SK-N-DZ (cell line): ENCODE measurements around the gene TMEM267.
"Not testable (repeated sequence)": the region's sequence is repeated elsewhere in the genome, so short reads cannot be mapped to it uniquely, and the experiment has no call there.

Experiments used
- DNase-seq: peaks from one replicate; pipeline ENCODE4 v3.0.0-alpha.2; 2015; ENCODE audit warnings: low spot score

TMEM267 gene

DNA sequence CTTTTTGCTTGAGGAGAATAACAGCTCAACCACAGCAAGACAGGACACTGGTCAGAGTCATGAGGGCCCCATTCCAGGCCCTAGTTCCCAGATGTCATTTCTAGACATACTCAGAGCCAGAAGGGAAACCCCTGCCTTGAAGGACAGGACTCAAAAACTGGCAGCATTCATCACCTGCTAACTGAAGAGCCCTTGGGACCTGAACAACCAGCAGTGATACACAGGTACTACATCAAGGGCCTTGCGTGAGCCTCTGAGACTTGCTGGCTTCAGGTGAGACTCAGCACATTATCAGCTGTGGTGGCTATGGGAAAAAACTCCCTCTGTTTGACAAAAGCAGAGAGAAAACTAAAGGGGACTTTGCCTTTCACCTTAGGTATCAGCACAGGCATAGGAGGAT is 22.6 kb downstream of the TMEM267 start:
- no peak for DNase-seq

DNA sequence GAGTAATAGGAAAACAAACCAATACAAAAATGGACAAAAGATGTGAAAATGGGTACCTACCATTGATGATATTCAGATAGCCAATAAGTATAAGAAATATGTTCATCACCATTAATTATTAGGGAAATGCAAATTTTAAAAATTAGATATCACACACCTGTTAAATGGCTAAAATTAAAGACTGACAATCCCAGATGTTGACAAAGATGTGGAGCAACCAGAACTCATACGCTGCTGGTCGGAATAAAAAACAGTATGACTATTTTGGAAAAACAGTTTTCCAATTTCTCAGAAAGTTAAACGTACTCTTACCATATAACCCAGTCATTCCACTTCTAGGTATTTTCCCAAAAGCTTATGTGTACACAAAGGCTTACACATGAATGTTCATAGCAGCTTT is 27.1 kb downstream of the TMEM267 start:
- no peak for DNase-seq

DNA sequence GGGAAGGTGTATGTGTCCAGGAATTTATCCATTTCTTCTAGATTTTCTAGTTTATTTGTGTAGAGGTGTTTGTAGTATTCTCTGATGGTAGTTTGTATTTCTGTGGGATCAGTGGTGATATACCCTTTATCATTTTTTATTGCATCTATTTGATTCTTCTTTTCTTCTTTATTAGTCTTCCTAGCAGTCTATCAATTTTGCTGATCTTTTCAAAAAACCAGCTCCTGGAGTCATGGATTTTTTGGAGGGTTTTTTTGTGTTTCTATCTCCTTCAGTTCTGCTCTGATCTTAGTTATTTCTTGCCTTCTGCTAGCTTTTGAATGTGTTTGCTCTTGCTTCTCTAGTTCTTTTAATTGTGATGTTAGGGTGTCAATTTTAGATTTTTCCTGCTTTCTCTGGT is 42.1 kb downstream of the TMEM267 start:
- not testable (repeated sequence) for DNase-seq

DNA sequence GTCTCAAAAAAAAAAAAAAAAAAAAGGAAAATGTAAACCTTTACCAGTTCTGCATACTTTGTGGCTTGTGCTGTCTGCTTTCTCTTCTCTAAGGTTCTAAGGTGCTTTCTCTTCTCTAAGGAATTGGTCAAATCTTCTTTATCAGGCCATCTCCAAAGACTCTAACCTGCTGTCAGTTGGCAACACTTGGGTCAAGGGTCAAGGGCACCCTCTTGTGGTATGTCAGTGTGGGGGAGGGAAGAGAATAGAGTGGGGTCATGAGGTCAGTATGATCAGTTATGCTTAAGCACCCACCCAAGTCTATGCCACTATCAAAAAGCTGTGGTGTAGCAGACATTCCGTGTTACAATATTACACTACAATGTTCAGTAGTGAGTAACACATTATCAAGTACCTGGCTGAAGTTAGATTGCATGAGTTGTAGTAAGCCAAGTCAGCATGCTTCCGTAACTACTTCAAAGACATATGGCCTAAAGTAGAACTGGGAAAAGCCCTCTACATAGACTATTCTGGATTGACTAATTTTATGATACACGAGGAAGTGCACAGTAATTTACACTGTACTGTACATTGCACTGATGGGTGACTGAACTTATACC is 46.5 kb downstream of the TMEM267 start:
- DNase-seq, result no peak

DNA sequence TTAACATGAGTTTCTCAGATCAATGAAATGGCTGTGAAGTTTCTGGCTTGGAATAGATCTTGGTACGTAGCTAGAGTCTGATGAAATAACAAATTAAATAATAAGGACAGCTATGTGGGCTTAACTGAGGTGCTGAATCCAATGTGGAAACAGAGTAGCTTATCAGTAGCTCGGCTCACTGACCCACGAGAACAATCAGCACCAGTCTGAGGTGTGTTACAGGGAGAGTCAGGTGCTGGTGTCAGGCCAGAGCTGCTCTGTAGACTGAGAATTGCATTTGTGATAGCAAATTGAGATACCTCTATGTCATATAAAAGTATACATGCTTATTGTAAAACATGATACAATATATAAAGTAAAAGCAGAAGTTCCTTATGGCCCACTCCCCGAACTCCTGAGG is 50.3 kb downstream of the TMEM267 start:
- no peak for DNase-seq

DNA sequence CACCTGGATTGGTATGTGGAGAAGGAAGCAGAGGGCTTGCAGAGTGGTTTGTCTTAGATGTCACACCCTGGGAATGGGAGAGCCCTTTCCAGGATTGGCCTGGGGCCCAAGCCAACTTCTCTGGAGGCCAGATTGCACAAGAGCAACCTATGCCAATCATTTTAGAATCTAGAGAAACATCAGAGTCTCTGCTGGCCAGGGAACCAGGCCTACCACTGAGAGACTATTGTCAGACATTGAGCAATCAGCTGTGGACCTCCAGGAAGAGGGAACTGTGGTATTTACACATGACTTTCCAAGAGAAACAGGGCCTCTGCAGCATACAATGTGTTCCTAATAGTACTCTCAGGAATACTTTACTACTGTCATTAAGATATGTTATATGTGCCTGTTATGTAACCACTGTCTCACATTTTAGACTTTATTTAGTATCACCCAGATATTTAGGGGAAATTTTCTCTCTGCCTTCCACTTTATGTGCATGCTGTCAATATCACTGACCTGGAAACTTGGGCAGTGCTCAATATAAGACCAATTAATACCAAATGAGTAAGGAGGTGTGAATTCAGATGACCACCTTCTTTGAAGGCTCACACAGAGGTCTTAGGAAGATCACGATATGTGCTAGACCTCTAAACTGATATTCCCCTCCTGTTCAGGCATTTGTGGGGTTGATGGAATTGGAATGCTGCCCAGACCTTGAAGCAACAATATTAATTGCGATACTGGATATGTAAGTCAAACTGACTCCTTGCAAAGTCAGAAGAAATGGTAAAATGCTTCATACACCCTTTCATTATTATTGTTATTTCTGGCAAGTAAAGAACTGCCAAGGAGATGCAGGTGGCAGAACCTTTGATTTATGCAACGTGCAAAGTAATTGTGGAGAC is 50.9 kb downstream of the TMEM267 start:
- no peak for DNase-seq

DNA sequence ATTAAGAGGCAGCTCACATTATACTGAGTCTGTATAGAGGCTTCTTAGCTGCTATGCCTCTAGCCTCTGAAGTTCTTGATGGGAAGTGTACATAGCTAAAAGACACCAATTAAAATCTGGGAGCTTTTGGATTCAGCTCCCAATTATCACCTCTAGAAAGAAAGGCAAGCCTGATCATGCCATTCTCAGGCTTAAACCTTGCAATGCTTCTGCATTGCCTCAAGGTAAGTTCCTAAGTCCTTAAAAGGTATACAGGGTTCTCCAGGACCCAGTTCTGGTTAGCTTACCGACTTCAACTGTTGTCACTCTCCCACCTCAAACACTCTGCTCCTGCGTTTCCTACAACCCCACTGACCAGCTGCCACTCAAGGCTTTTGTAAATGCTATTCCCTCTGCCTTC is 54.0 kb downstream of the TMEM267 start:
- no peak for DNase-seq

DNA sequence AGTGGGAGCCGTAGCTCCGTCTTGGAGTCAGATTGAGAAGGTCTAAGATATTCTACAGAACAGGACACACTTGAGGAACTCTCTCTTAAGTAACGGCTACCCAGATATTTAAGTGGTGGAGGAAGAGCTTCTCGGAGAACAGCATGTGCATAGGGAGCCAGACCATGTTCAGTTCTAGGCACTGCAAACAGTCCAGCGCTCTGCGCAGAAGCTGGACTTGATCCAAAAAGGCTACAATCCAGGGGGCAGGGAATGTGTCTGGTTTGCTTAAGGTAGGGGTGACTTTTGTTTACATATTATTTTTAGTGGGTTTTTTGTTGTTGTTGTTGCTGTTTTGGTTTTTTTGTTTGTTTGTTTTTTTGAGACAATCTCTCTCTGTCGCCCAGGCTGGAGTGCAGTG is 54.6 kb downstream of the TMEM267 start:
- no peak for DNase-seq

DNA sequence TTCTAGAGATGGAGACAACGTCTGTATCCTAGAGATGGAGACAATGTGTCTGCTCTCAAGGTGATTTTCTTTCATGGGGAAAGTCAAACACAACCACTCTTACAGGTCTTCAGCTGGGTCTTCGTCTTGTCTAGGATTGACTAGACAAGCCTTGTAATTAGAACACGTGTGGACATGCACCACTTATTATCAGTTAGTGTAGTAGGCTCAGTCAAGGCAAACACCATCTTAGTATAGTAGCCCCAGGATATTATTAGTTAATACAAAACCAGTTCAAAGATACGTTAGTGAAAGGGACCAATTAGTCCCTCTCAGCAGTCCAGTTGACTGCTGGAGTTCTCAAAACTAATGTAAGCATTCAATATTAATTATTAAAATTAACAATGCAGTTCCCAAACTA is 56.4 kb downstream of the TMEM267 start:
- no peak for DNase-seq

DNA sequence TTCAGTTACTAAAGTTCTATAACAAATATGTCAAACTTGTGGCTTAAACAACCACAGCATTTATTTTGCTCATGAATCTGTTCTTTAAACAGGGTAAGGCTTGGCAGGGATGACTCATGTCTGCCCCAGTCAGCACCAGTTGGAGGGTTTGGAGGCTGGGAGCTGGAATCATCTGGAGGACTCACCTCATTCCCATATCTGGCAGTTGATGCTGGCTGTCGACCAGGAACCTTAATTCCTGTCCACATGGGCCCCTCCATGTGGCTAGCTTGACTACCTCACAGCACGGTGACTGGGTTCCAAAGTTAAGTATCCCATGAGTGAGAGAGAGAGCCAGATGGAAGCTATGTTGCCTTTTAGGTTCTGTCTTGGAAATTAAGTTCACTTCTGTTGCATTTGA is 57.7 kb downstream of the TMEM267 start:
- DNase-seq, result no peak

DNA sequence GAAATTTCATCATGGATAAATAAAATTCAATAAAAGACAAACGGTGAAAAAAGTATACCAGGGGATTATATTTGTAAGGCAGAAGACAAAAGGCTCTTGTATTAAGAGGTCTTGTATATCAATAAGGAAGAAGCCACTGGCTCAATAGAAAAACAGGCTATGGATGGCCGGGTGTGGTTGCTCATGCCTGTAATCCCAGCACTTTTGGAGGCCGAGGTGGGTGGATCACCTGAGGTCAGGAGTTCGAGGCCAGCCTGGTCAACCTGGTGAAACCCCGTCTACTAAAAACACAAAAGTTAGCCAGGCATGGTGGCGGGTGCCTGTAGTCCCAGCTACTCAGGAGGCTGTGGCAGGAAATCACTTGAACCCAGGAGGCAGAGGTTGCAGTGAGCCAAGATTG is 60.6 kb downstream of the TMEM267 start:
- not testable (repeated sequence) for DNase-seq

DNA sequence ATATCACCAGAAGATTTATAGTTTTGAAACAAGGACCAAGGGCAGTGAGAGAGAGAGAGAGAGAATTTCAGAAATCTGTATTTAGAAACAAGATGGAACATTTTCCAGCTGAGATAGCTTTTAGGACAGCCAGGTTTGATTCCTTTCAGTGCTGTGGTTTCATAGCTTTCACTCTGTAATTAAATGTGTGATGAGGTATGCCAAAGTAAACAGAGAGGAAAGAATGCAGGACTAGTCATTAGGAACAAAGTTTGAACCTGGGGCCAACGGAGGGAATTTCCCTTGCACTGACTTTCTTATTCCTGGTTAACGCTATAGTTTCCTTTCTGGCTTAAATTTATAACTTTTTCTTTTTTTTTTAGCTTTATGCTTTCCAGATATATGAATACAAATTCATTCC is 61.5 kb downstream of the TMEM267 start:
- DNase-seq, result no peak

DNA sequence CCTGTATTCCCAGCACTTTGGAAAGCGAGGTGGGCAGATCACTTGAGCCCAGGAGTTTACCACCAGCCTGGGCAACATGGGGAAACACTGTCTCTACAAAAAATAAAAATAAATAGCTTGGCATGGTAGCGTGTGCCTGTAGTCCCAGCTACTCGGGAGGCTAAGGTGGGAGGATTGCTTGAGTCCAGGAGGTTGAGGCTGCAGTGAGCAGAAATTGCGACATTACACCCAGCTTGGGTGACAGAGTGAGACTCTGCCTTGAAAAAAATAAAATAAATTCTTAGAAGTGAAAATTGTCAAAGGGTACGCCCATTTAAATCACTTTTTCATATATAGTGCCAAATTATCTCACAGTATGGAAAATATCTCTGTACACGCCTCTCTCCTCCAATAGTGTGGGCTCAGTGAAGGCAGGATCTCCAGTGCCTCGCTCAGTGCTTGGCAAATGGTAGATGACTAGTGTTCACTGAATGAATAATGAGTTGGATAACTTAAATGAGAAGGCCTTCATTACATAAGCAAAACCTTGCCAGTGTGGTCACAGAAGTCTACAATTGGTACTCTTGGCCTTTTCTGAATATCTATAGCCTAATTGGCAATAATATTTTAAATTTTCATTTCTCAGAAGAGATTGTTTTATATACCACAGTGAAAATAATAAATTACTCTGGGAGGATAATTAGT is 62.1 kb downstream of the TMEM267 start:
- no peak for DNase-seq

DNA sequence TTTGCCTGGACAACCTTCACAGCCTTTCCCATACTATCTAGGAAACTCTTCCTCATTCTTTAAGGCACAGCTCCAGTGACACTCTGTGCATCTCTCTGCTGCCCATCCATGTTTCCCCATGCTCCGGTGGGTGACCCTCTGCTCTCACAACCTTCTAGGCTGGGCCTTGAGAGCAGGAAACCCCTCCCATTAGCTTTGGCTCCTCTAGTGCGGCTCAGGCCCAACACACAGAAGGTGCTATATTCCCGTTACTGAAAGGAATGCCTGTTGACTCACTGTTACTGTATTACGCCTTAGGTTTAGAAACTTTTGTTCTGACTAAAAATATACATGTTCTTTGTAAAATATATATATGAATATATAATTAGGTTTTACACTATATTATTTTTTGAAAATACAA is 63.4 kb downstream of the TMEM267 start:
- DNase-seq, result no peak

DNA sequence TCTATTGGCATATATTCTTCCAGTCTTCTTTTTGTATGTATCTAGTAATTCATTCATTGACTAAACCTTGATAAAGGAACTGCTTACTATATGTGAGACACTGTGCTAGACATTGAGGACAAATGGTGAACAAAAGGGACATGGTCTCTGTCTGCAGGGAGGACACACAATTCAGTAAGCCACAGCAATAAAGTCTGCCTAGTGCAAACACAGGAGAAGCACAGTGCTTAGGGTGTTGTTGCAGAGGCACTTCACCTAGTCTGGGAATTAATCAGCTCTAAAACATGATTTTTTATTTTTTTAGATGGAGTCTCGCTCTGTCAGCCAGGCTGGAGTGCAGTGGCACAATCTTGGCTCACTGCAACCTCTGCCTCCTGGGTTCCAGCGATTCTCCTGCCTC is 65.1 kb downstream of the TMEM267 start:
- DNase-seq, result no peak

DNA sequence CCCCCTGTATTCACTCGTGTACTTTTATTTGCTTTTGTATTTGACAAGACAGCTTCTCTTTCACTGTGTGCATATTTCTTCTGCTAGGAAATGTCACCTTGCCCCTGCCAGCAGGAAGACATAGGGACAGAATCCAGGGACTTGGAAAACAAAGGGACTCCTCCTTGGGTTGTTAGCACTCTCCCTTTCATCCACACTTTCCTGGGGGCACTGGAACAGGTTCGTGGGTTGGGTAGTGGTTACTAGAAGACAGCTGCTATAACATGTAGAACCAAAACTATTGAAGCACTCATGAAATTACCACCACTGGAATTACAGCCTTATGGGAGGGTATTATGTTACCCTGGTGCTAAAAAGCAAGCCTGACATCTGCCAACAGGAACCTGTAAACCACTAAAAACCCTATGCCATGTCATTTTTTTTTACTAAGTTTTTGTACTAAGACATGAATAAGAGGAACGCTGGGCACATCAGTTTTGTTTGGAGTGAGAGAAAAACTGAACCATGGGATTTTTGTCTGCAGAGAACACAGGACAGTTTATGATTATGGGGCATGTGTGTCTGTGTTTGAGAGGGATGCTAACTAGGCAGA is 66.8 kb downstream of the TMEM267 start:
- no peak for DNase-seq

DNA sequence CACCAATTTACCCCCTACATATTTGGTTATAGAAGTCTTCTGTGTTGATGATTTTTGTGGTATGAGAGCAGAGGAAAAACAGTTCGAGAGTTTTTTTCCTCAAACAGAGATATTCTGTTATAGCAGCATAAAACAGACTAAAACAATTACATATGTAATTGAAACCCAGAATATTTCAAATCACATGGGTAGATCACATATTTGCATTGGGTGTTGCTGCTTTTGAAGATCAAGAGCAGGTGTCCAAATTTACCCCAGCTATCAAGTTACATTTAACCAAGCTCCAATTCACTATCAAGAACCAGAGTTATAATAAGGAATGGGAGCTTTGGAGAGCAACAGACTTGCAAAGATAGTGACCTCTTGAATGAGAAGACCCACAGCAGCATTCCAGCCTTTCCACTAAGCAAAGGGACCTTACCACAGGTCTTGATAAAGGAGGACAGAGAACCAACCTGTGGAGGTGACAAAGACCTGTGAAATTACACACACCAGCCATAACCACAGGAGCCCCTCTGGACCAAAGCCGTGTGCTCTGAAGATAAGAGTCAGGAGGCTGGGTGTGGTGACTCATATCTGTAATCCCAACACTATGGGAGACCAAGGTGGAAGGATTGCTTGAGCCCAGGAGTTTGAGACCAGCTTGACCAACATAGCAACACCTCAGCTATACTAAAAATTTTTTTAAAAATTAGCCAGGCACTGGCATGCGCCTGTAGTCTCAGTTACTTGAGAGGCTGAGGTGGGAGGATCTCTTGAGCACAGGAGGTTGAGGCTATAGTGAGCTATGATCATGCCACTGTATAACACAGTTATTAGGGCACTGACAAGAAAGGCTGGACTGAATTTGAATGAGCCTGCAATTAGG is 67.5 kb downstream of the TMEM267 start:
- no peak for DNase-seq

DNA sequence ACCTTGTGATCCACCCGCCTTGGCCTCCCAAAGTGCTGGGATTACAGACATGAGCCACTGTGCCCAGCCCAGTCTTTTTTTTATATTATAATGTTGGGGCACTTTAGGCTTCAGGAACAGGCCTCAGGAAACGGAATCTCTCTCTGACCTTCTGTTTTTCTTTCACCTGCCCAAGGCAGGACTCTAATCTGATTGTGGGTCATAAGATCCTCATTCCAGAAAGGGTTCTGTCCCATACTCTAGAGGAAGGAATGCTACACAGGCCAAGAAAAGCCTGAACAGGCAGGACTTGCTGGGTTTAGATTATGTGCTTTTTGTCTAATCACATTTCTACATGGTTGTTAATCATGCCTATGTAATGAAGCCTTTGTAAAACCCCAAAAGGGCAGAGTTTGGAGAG is 69.7 kb downstream of the TMEM267 start:
- no peak for DNase-seq

DNA sequence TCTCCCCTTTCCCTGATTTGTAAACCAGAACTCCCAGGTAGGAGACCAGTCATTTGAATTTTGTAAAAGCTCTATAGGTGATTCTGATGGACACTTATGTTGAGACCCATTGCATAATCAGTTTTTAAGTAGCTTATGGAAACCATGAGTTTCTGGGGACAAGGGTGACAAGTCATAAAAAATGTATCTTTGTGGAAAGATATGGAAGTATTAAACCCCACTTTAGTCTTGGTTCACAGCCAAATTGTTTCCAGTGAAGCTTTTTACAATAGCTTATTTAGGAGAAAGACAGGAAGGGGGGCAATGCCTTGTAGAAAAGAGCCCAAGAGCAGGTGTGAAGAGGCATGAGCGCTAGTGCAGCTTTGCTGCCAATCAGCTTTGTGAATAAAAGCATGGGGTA is 71.0 kb downstream of the TMEM267 start:
- no peak for DNase-seq

DNA sequence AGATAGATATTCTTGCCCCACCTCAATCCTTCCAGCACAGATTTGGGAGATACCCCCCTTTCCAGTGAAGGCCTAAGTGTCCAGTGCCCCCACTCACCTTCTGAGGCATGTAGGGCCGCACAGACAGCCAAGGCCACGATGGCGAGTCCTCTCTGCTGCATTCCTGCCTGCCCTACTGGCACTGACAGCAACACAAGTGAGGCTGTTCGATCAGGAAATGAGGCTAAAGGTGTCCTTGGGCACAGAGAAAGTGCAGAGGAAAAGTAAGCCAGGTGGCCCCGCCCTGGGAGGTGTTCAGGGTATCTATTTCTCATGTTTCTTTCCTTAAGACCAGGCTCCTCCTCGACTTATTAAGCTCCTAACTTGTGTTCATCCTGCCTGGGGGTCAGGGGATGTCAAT is 71.5 kb downstream of the TMEM267 start, which contains the start of gene CCL28:
Gene CCL28 (minus strand): TSS at position 236 of the 400 bp plus-strand sequence. CDS start 75 bp downstream, at position 161.
- no peak for DNase-seq

DNA sequence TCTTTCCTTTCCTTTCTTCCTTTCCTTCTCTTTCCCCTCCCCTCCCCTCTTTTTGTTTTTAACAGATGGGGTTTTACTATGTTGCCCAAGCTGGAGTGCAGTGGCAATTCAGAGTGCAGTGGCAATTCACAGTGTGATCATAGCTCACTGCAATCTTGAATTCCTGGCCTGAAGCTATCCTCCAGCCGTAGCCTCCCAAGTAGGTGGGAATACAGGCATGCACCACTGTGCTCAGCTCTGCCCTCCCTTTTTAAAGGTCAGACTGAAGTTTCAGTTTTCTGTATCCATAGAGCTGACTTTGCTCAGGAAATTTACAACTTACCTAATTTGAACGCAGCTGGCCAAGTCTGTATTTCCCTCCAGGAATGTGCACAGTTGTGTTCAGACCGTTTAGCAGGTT is 72.2 kb downstream of the TMEM267 start:
- no peak for DNase-seq
